GM11168 (cell line): ENCODE data around the gene CCDC33.

Experiments
- in situ Hi-C: fragments of 300-500 bp; cut with MboI; formaldehyde crosslinking; loops from one replicate; pipeline ENCODE4 v1.12.0; 2022; ENCODE audit warnings: low sequenced_read_pairs; ENCODE audit not compliant: unreplicated experiment

Gene CCDC33

GRCh38 chr15:74327756-74328155 is 91.6 kb downstream of the CCDC33 start:
- in situ Hi-C loops = loop anchor here (25.0 kb wide), 2 partner anchors 960 to 1690 kb away; partner anchors contain the start of gene GOLGA6D

GRCh38 chr15:74328331-74329056 is 92.4 kb downstream of the CCDC33 start:
- in situ Hi-C loops = loop anchor here (25.0 kb wide), 2 partner anchors 959 to 1691 kb away; partner anchors contain the start of gene GOLGA6D

- in situ Hi-C loops = loop anchor here (25.0 kb wide), 2 partner anchors 956 to 1694 kb away; partner anchors contain the start of gene GOLGA6D
These were observed 94.8 kb downstream of the CCDC33 start for GRCh38 chr15:74330861-74331408.

GRCh38 chr15:74332011-74332410 is 95.9 kb downstream of the CCDC33 start:
- in situ Hi-C loops = loop anchor here (25.0 kb wide), 2 partner anchors 955 to 1695 kb away; partner anchors contain the start of gene GOLGA6D

GRCh38 chr15:74332611-74333010 is 96.5 kb downstream of the CCDC33 start:
- in situ Hi-C loops = loop anchor here (25.0 kb wide), 2 partner anchors 955 to 1695 kb away; partner anchors contain the start of gene GOLGA6D

- in situ Hi-C loops = loop anchor here (25.0 kb wide), 2 partner anchors 954 to 1696 kb away; partner anchors contain the start of gene GOLGA6D
These were observed 97.0 kb downstream of the CCDC33 start for GRCh38 chr15:74333093-74333492.

GRCh38 chr15:74333662-74334061 is 97.5 kb downstream of the CCDC33 start:
- in situ Hi-C loops = loop anchor here (25.0 kb wide), 2 partner anchors 954 to 1696 kb away; partner anchors contain the start of gene GOLGA6D

GRCh38 chr15:74334127-74334526 is 98.0 kb downstream of the CCDC33 start:
- in situ Hi-C loops = loop anchor here (25.0 kb wide), 2 partner anchors 953 to 1697 kb away; partner anchors contain the start of gene GOLGA6D

GRCh38 chr15:74335396-74335795 is 99.3 kb downstream of the CCDC33 start:
- in situ Hi-C loops = loop anchor here (25.0 kb wide), 2 partner anchors 952 to 1698 kb away; partner anchors contain the start of gene GOLGA6D

- in situ Hi-C loops = loop anchor here (25.0 kb wide), 2 partner anchors 951 to 1699 kb away; partner anchors contain the start of gene GOLGA6D
These were observed 100.2 kb downstream of the CCDC33 start for GRCh38 chr15:74336061-74337005.

- in situ Hi-C loops = loop anchor here (25.0 kb wide), 2 partner anchors 950 to 1700 kb away; partner anchors contain the start of gene GOLGA6D
These were observed 101.0 kb downstream of the CCDC33 start for GRCh38 chr15:74337146-74337545.

- in situ Hi-C loops = loop anchor here (25.0 kb wide), 2 partner anchors 950 to 1700 kb away; partner anchors contain the start of gene GOLGA6D
These were observed 101.6 kb downstream of the CCDC33 start for GRCh38 chr15:74337607-74338211.

GRCh38 chr15:74338676-74339075 is 102.5 kb downstream of the CCDC33 start:
- in situ Hi-C loops = loop anchor here (25.0 kb wide), 2 partner anchors 949 to 1701 kb away; partner anchors contain the start of gene GOLGA6D

GRCh38 chr15:74339371-74339770 is 103.2 kb downstream of the CCDC33 start:
- in situ Hi-C loops = loop anchor here (25.0 kb wide), 2 partner anchors 948 to 1702 kb away; partner anchors contain the start of gene GOLGA6D

GRCh38 chr15:74340150-74340549 is 104.0 kb downstream of the CCDC33 start:
- in situ Hi-C loops = loop anchor here (25.0 kb wide), 2 partner anchors 947 to 1703 kb away; partner anchors contain the start of gene GOLGA6D

GRCh38 chr15:74343127-74343796 is 107.1 kb downstream of the CCDC33 start:
- in situ Hi-C loops = loop anchor here (25.0 kb wide), 2 partner anchors 944 to 1706 kb away; partner anchors contain the start of gene GOLGA6D

GRCh38 chr15:74343797-74344127 is 107.6 kb downstream of the CCDC33 start:
- in situ Hi-C loops = loop anchor here (25.0 kb wide), 2 partner anchors 944 to 1706 kb away; partner anchors contain the start of gene GOLGA6D

GRCh38 chr15:74345051-74345450 is 108.9 kb downstream of the CCDC33 start:
- in situ Hi-C loops = loop anchor here (25.0 kb wide), 2 partner anchors 942 to 1708 kb away; partner anchors contain the start of gene GOLGA6D
